ENCODE results near the gene SEBOX. TPM values are rescaled to one million over a fixed set of nuclear protein-coding genes. Genes with fewer than 3 reads are reported as not detected.

The SEBOX gene
- total RNA-seq, 4 donors from 2014 or later = not detected

GRCh38 chr17:28381141-28381825, 16.3 kb upstream of the SEBOX start:
- H3K4me1 ChIP-seq = no peaks in the 10 kb centered on the region
- ATAC-seq (no peak), DNase-seq (no peak)
- no peak overlapping the region for H3K4me3 ChIP-seq
- TF ChIP-seq POLR2A (IDR thresholded peaks at IDR 0.05) (no peak), CTCF (IDR thresholded peaks at IDR 0.05 in 4 of 5, conservative IDR thresholded peaks at IDR 0.05 in 1 of 5) (no peak)
- no peaks in the 10 kb centered on the region for H3K9me3 ChIP-seq
- intact Hi-C loops (cut with DNase I; ENCODE audit: low total_unique reads) (no loop called here), in situ Hi-C loops (cut with MboI; ENCODE audit: low sequenced_read_pairs in 4 of 4) (no loop called here)
- no peaks in the 10 kb centered on the region for H3K36me3 ChIP-seq
- H3K27me3 ChIP-seq = peaks cover 0 to 3% (median 0%) of the 10 kb centered on the region in 3 donors
- no peak overlapping the region for H3K27ac ChIP-seq

GRCh38 chr17:28379814-28380801, 15.1 kb upstream of the SEBOX start:
- DNase-seq (no peak), ATAC-seq (no peak)
- no peak for TF ChIP-seq CTCF (IDR thresholded peaks at IDR 0.05 in 4 of 5, conservative IDR thresholded peaks at IDR 0.05 in 1 of 5)
- TF ChIP-seq POLR2A (IDR thresholded peaks at IDR 0.05) = no peak
- H3K27ac ChIP-seq = no peak overlapping the region
- in situ Hi-C loops (cut with MboI; ENCODE audit: low sequenced_read_pairs in 4 of 4) = no loop called here
- peaks cover 0 to 3% (median 0%) of the 10 kb centered on the region in 3 donors for H3K27me3 ChIP-seq
- no peak overlapping the region for H3K4me3 ChIP-seq
- no peaks in the 10 kb centered on the region for H3K36me3 ChIP-seq
- H3K9me3 ChIP-seq = no peaks in the 10 kb centered on the region
- intact Hi-C loops (cut with DNase I; ENCODE audit: low total_unique reads) = no loop called here
- no peaks in the 10 kb centered on the region for H3K4me1 ChIP-seq

- intact Hi-C loops (cut with DNase I; ENCODE audit: low total_unique reads) (no loop called here), in situ Hi-C loops (cut with MboI; ENCODE audit: low sequenced_read_pairs in 4 of 4) (loop anchor here in 1 of 4 donors (25.0 kb wide), 1 partner anchor 589 kb away; the partner anchor contains the start of gene PHF12)
- no peaks in the 10 kb centered on the region for H3K9me3 ChIP-seq
- H3K4me3 ChIP-seq = peak overlapping the region in 2 of 4 donors; percentile 63 to 64
- ATAC-seq (no peak), DNase-seq (no peak)
- H3K36me3 ChIP-seq = no peaks in the 10 kb centered on the region
- peaks cover 10 to 11% of the 10 kb centered on the region in 2 donors for H3K4me1 ChIP-seq
- H3K27ac ChIP-seq = no peak overlapping the region
- TF ChIP-seq CTCF (IDR thresholded peaks at IDR 0.05 in 4 of 5, conservative IDR thresholded peaks at IDR 0.05 in 1 of 5) (no peak), POLR2A (IDR thresholded peaks at IDR 0.05) (no peak)
- no peaks in the 10 kb centered on the region for H3K27me3 ChIP-seq
Measured at GRCh38 chr17:28372945-28373274, 7.9 kb upstream of the SEBOX start.

GRCh38 chr17:28372203-28372944, 7.4 kb upstream of the SEBOX start:
- DNase-seq (no peak), ATAC-seq (no peak)
- peak overlapping the region; percentile 58 to 77 (median 64) for H3K4me3 ChIP-seq
- H3K9me3 ChIP-seq = no peaks in the 10 kb centered on the region
- peak overlapping the region in 1 of 4 donors; percentile 28 for H3K27ac ChIP-seq
- in situ Hi-C loops (cut with MboI; ENCODE audit: low sequenced_read_pairs in 4 of 4) (loop anchor here in 1 of 4 donors (25.0 kb wide), 1 partner anchor 590 kb away; the partner anchor contains the start of gene PHF12), intact Hi-C loops (cut with DNase I; ENCODE audit: low total_unique reads) (no loop called here)
- peaks cover 10 to 11% of the 10 kb centered on the region in 2 donors for H3K4me1 ChIP-seq
- no peaks in the 10 kb centered on the region for H3K27me3 ChIP-seq
- TF ChIP-seq POLR2A (IDR thresholded peaks at IDR 0.05) = no peak
- TF ChIP-seq CTCF (IDR thresholded peaks at IDR 0.05 in 4 of 5, conservative IDR thresholded peaks at IDR 0.05 in 1 of 5) = no peak
- no peaks in the 10 kb centered on the region for H3K36me3 ChIP-seq

All from gastrocnemius medialis (tissue), 4 donors.